Osteoblast (primary cell): Measurements from ENCODE around the gene ANXA11. TPM values are rescaled to one million over a fixed set of nuclear protein-coding genes. Genes with fewer than 3 reads are reported as not detected.

Experiments used
- DNase-seq: peaks from one replicate; pipeline ENCODE4 v3.0.0; 2011; ENCODE audit warnings: low spot score, mixed read lengths; ENCODE audit not compliant: insufficient read length; ENCODE audit errors: missing footprints
- H2AFZ ChIP-seq: 2 replicates; pipeline ENCODE4 v1.6.0; 2011; ENCODE audit warnings: mild to moderate bottlenecking, low read length
- H3K27ac ChIP-seq: 2 replicates; pipeline ENCODE4 v1.5.1; 2011; ENCODE audit warnings: mild to moderate bottlenecking, low read depth, low read length, moderate library complexity
- H3K27me3 ChIP-seq: 2 replicates; pipeline ENCODE4 v1.6.0; 2012; ENCODE audit warnings: mild to moderate bottlenecking, control low read depth, inconsistent platforms, low read length, moderate library complexity; ENCODE audit not compliant: insufficient read depth
- H3K36me3 ChIP-seq: 2 replicates; pipeline ENCODE4 v1.5.1; 2011; ENCODE audit warnings: mild to moderate bottlenecking, low read length, control low read depth, moderate library complexity; ENCODE audit not compliant: insufficient read depth
- H3K4me1 ChIP-seq: 2 replicates; pipeline ENCODE4 v1.5.1; 2011; ENCODE audit warnings: mild to moderate bottlenecking, low read length, control low read depth, moderate library complexity; ENCODE audit not compliant: insufficient read depth
- H3K4me2 ChIP-seq: 2 replicates; pipeline ENCODE4 v1.6.0; 2011; ENCODE audit warnings: mild to moderate bottlenecking, low read length; ENCODE audit not compliant: insufficient read depth
- H3K4me3 ChIP-seq: fragments of 200-600 bp; sonication (generic); 3 replicates; pipeline ENCODE4 v1.5.1; 2012; ENCODE audit warnings: mild to moderate bottlenecking, low read length, inconsistent platforms; ENCODE audit not compliant: insufficient read depth
- H3K79me2 ChIP-seq: 2 replicates; pipeline ENCODE4 v1.6.0; 2012; ENCODE audit warnings: mild to moderate bottlenecking, low read length, control low read depth, inconsistent platforms; ENCODE audit not compliant: insufficient read depth
- H3K9me3 ChIP-seq: 2 replicates; pipeline ENCODE4 v1.5.1; 2011; ENCODE audit warnings: low read depth, low read length, control low read depth
- H4K20me1 ChIP-seq: 2 replicates; pipeline ENCODE4 v1.6.0; 2012; ENCODE audit warnings: mild to moderate bottlenecking, low read length, control low read depth; ENCODE audit not compliant: insufficient read depth
- CTCF ChIP-seq: IDR thresholded peaks from 2 replicates; pipeline ENCODE4 v1.5.1; 2011; ENCODE audit warnings: mild to moderate bottlenecking, low read depth, low read length, moderate library complexity; ENCODE audit errors: extremely low read depth
- total RNA-seq: library from RNA; depleted of rRNA; stranded (reverse); fragments of >200 nt; gene quantifications from 2 replicates; pipeline ENCODE4 v1.2.3, GENCODE V29; 2012

ANXA11 gene
- total RNA-seq, 1 donor: 112 TPM

- no peak for TF ChIP-seq CTCF
- Histone ChIP-seq H3K4me3 (no peak overlapping the region), H3K36me3 (no peaks in the 10 kb centered on the region), H3K4me1 (peaks cover 17% of the 10 kb centered on the region), H3K27me3 (no peaks in the 10 kb centered on the region), H3K79me2 (peaks cover 98% of the 10 kb centered on the region), H4K20me1 (peaks cover 78% of the 10 kb centered on the region), H3K4me2 (no peak overlapping the region), H3K9me3 (no peaks in the 10 kb centered on the region), H3K27ac (peak overlapping the region; percentile 55), H2AFZ (no peak overlapping the region)
- DNase-seq: no peak
Observed at GRCh38 chr10:80187465-80188409, 17.6 kb downstream of the ANXA11 start.

- H4K20me1 ChIP-seq: peaks cover 75% of the 10 kb centered on the region
- peaks cover 17% of the 10 kb centered on the region for H3K4me1 ChIP-seq
Observed at GRCh38 chr10:80187060-80187459, 18.3 kb downstream of the ANXA11 start.

GRCh38 chr10:80186364-80187012, 18.8 kb downstream of the ANXA11 start:
- peak overlapping the region; percentile 55 for H3K27ac ChIP-seq
- H3K4me3 ChIP-seq: no peak overlapping the region
- no peaks in the 10 kb centered on the region for H3K36me3 ChIP-seq
- peaks cover 17% of the 10 kb centered on the region for H3K4me1 ChIP-seq
- H3K4me2 ChIP-seq: no peak overlapping the region
- no peak for DNase-seq
- no peak overlapping the region for H2AFZ ChIP-seq
- peaks cover 98% of the 10 kb centered on the region for H3K79me2 ChIP-seq
- H4K20me1 ChIP-seq: peaks cover 76% of the 10 kb centered on the region
- no peaks in the 10 kb centered on the region for H3K9me3 ChIP-seq
- no peak for TF ChIP-seq CTCF
- no peaks in the 10 kb centered on the region for H3K27me3 ChIP-seq

More at GRCh38 chr10:80187060-80187459, 18.3 kb downstream of the ANXA11 start:
- no peak for DNase-seq
- no peaks in the 10 kb centered on the region for H3K36me3 ChIP-seq
- no peaks in the 10 kb centered on the region for H3K9me3 ChIP-seq
- H3K79me2 ChIP-seq: peaks cover 98% of the 10 kb centered on the region
- no peak overlapping the region for H3K4me3 ChIP-seq
- no peaks in the 10 kb centered on the region for H3K27me3 ChIP-seq
- H3K4me2 ChIP-seq: no peak overlapping the region
- H2AFZ ChIP-seq: no peak overlapping the region
- H3K27ac ChIP-seq: peak overlapping the region; percentile 55
- no peak for TF ChIP-seq CTCF
